Tibial artery (tissue), 4 donors: ENCODE data around the gene CYP39A1.

Experiments used
- DNase-seq, 2 donors: peaks; one replicate each; pipeline ENCODE4 v3.0.0-alpha.2; 2019
- H3K27ac ChIP-seq, 2 donors: fragments of 200-600 bp; sonication (generic) in 1 of 2; 1 replicate in 1 of 2; 2 replicates in 1 of 2; pipeline ENCODE4 v1.5.1; 2018 to 2019; ENCODE audit warnings: mild to moderate bottlenecking in 1 of 2
- H3K27me3 ChIP-seq, 2 donors: fragments of 200-600 bp; sonication (generic) in 1 of 2; one replicate each; pipeline versions ENCODE4 v1.5.1 to v1.6.0; 2016 to 2019
- H3K36me3 ChIP-seq, 3 donors: fragments of 200-600 bp; sonication (generic) in 2 of 3; one replicate each; pipeline ENCODE4 v1.5.1; 2016 to 2019; ENCODE audit warnings: mild to moderate bottlenecking in 2 of 3
- H3K4me1 ChIP-seq, 4 donors: fragments of 200-600 bp; sonication (generic) in 2 of 4; 1 replicate in 3 of 4; 2 replicates in 1 of 4; pipeline ENCODE4 v1.5.1; 2016 to 2019
- H3K4me3 ChIP-seq, 2 donors: fragments of 200-600 bp; sonication (generic) in 1 of 2; 1 replicate in 1 of 2; 2 replicates in 1 of 2; pipeline ENCODE4 v1.5.1; 2018 to 2019; ENCODE audit warnings: mild to moderate bottlenecking in 2 of 2
- H3K9me3 ChIP-seq, 3 donors: fragments of 200-600 bp; sonication (generic) in 1 of 3; one replicate each; pipeline ENCODE4 v1.5.1; 2016 to 2019
- CTCF ChIP-seq, 2 experiments: fragments of 200-600 bp in 1 of 2; fragments of 450-650 bp in 1 of 2; IDR thresholded peaks; one replicate each; pipeline ENCODE4 v1.5.1; 2017 to 2019; ENCODE audit warnings: antibody characterized with exemption in 2 of 2, mild to moderate bottlenecking in 1 of 2, moderate library complexity in 1 of 2
- intact Hi-C: fragments of 100-400 bp; cut with DNase I; formaldehyde crosslinking; loops from one replicate; pipeline ENCODE4 v1.15.0; 2023; ENCODE audit warnings: low total_unique reads

Gene CYP39A1

DNA sequence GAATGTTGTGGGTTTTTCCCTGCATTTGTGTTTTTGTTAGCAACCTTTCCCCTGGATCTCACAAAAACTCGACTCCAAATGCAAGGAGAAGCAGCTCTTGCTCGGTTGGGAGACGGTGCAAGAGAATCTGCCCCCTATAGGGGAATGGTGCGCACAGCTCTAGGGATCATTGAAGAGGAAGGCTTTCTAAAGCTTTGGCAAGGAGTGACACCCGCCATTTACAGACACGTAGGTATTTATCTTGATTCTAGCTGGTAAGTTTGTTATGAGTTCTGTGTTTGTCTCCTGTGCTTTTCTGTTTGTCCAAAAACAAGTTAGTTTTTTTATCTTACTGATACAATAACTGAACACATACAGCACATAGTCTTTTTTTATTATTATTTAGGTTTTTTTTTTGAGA lies 3.2 kb upstream of the CYP39A1 start:
- Histone ChIP-seq H3K36me3 (peaks cover 7 to 9% (median 7%) of the 10 kb centered on the region in 3 donors), H3K27ac (no peak overlapping the region), H3K27me3 (no peaks in the 10 kb centered on the region), H3K4me1 (peaks cover 0 to 17% (median 11%) of the 10 kb centered on the region in 4 donors), H3K9me3 (no peaks in the 10 kb centered on the region), H3K4me3 (no peak overlapping the region)
- DNase-seq = no peak
- intact Hi-C loops = no loop called here
- TF ChIP-seq CTCF (IDR thresholded peaks at IDR 0.05) = no peak

- intact Hi-C loops = no loop called here
- Histone ChIP-seq H3K27ac (peak overlapping the region; percentile 88 to 93), H3K9me3 (no peaks in the 10 kb centered on the region), H3K4me1 (peaks cover 0 to 17% (median 11%) of the 10 kb centered on the region in 4 donors), H3K27me3 (no peaks in the 10 kb centered on the region), H3K4me3 (peak overlapping the region; percentile 73 to 87), H3K36me3 (peaks cover 3 to 6% (median 3%) of the 10 kb centered on the region in 3 donors)
- no peak for DNase-seq
- no peak for TF ChIP-seq CTCF (IDR thresholded peaks at IDR 0.05)
These were observed 999 bp upstream of the CYP39A1 start for GRCh38 chr6:46653439-46654195.

DNA sequence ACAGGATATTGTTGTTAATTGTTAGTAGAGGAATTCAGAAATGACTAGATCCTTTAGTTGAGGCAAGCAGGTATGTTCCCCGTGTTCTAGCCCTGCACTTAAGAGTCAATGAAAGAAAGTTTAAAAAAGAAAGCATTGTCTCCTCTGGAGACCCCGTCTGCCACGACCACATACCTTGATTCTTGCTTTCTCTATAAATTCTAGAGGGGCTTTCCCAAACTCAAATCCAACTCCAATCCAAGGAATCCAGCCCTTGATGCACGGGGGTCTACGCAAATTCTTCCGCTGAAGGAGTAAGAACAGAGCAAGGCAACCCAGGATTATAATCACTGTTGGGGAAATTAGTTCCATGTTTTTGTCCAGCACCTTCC lies 401 bp downstream of the CYP39A1 start:
- H3K36me3 ChIP-seq = peaks cover 0 to 3% (median 0%) of the 10 kb centered on the region in 3 donors
- peaks cover 0 to 17% (median 11%) of the 10 kb centered on the region in 4 donors for H3K4me1 ChIP-seq
- no peaks in the 10 kb centered on the region for H3K9me3 ChIP-seq
- peak overlapping the region; percentile 88 to 93 for H3K27ac ChIP-seq
- peak overlapping the region; percentile 73 to 87 for H3K4me3 ChIP-seq
- no peak for DNase-seq
- no peak for TF ChIP-seq CTCF (IDR thresholded peaks at IDR 0.05)
- no peaks in the 10 kb centered on the region for H3K27me3 ChIP-seq
- intact Hi-C loops = no loop called here

GRCh38 chr6:46651816-46652215 lies 802 bp downstream of the CYP39A1 start:
- intact Hi-C loops = no loop called here
- Histone ChIP-seq H3K4me1 (peaks cover 0 to 17% (median 11%) of the 10 kb centered on the region in 4 donors), H3K36me3 (peaks cover 0 to 1% (median 0%) of the 10 kb centered on the region in 3 donors), H3K27me3 (no peaks in the 10 kb centered on the region), H3K27ac (peak overlapping the region in 1 of 2 donors; percentile 88), H3K4me3 (peak overlapping the region; percentile 73 to 87), H3K9me3 (no peaks in the 10 kb centered on the region)
- no peak for DNase-seq
- TF ChIP-seq CTCF (IDR thresholded peaks at IDR 0.05) = no peak

- no peaks in the 10 kb centered on the region for H3K36me3 ChIP-seq
- H3K4me1 ChIP-seq = peaks cover 0 to 17% (median 11%) of the 10 kb centered on the region in 4 donors
- H3K27me3 ChIP-seq = no peaks in the 10 kb centered on the region
- no peaks in the 10 kb centered on the region for H3K9me3 ChIP-seq
- no peak overlapping the region for H3K27ac ChIP-seq
- DNase-seq = no peak
- H3K4me3 ChIP-seq = no peak overlapping the region
- TF ChIP-seq CTCF (IDR thresholded peaks at IDR 0.05) = no peak
- intact Hi-C loops = no loop called here
These were observed 1.6 kb downstream of the CYP39A1 start for GRCh38 chr6:46651006-46651405.
